ENCODE data around the gene LMX1A. TPM values are rescaled to one million over a fixed set of nuclear protein-coding genes. Genes with fewer than 3 reads are reported as not detected.

The LMX1A gene
- total and polyA plus RNA-seq, 2 of the 13 experiments (the other 11 are each of a cell fraction or from before 2014, with no cell fraction given), result 0.07 TPM; not detected in 1

- TF ChIP-seq, protein P1, sequence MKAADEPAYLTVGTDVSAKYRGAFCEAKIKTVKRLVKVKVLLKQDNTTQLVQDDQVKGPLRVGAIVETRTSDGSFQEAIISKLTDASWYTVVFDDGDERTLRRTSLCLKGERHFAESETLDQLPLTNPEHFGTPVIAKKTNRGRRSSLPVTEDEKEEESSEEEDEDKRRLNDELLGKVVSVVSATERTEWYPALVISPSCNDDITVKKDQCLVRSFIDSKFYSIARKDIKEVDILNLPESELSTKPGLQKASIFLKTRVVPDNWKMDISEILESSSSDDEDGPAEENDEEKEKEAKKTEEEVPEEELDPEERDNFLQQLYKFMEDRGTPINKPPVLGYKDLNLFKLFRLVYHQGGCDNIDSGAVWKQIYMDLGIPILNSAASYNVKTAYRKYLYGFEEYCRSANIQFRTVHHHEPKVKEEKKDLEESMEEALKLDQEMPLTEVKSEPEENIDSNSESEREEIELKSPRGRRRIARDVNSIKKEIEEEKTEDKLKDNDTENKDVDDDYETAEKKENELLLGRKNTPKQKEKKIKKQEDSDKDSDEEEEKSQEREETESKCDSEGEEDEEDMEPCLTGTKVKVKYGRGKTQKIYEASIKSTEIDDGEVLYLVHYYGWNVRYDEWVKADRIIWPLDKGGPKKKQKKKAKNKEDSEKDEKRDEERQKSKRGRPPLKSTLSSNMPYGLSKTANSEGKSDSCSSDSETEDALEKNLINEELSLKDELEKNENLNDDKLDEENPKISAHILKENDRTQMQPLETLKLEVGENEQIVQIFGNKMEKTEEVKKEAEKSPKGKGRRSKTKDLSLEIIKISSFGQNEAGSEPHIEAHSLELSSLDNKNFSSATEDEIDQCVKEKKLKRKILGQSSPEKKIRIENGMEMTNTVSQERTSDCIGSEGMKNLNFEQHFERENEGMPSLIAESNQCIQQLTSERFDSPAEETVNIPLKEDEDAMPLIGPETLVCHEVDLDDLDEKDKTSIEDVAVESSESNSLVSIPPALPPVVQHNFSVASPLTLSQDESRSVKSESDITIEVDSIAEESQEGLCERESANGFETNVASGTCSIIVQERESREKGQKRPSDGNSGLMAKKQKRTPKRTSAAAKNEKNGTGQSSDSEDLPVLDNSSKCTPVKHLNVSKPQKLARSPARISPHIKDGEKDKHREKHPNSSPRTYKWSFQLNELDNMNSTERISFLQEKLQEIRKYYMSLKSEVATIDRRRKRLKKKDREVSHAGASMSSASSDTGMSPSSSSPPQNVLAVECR (CRISPR knock-in tag; IDR thresholded peaks at IDR 0.05; ENCODE audit: borderline replicate concordance), result no peak
- no peak for TF ChIP-seq POLR2A (IDR thresholded peaks at IDR 0.05; ENCODE audit: insufficient read depth in 1 of 2, low read depth in 2 of 2, low read length in 2 of 2)
- no peak for TF ChIP-seq TCF7L2 (IDR thresholded peaks at IDR 0.05; ENCODE audit: low read depth, low read length)
- no peak for TF ChIP-seq RELA (CRISPR knock-in tag; IDR thresholded peaks at IDR 0.05)
- TF ChIP-seq PPARG (CRISPR knock-in tag; conservative IDR thresholded peaks at IDR 0.05), result no peak
- no peak for TF ChIP-seq KMT2B (CRISPR knock-in tag; IDR thresholded peaks at IDR 0.05)
- TF ChIP-seq, protein P2, sequence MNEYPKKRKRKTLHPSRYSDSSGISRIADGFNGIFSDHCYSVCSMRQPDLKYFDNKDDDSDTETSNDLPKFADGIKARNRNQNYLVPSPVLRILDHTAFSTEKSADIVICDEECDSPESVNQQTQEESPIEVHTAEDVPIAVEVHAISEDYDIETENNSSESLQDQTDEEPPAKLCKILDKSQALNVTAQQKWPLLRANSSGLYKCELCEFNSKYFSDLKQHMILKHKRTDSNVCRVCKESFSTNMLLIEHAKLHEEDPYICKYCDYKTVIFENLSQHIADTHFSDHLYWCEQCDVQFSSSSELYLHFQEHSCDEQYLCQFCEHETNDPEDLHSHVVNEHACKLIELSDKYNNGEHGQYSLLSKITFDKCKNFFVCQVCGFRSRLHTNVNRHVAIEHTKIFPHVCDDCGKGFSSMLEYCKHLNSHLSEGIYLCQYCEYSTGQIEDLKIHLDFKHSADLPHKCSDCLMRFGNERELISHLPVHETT (CRISPR knock-in tag; conservative IDR thresholded peaks at IDR 0.05), result no peak
- no peak for TF ChIP-seq ZNF33B (CRISPR knock-in tag; IDR thresholded peaks at IDR 0.05)
- TF ChIP-seq, protein P3, sequence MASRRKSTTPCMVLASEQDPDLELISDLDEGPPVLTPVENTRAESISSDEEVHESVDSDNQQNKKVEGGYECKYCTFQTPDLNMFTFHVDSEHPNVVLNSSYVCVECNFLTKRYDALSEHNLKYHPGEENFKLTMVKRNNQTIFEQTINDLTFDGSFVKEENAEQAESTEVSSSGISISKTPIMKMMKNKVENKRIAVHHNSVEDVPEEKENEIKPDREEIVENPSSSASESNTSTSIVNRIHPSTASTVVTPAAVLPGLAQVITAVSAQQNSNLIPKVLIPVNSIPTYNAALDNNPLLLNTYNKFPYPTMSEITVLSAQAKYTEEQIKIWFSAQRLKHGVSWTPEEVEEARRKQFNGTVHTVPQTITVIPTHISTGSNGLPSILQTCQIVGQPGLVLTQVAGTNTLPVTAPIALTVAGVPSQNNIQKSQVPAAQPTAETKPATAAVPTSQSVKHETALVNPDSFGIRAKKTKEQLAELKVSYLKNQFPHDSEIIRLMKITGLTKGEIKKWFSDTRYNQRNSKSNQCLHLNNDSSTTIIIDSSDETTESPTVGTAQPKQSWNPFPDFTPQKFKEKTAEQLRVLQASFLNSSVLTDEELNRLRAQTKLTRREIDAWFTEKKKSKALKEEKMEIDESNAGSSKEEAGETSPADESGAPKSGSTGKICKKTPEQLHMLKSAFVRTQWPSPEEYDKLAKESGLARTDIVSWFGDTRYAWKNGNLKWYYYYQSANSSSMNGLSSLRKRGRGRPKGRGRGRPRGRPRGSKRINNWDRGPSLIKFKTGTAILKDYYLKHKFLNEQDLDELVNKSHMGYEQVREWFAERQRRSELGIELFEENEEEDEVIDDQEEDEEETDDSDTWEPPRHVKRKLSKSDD (CRISPR knock-in tag; IDR thresholded peaks at IDR 0.05; ENCODE audit: low read depth), result no peak
- no peak for TF ChIP-seq ZNF343 (CRISPR knock-in tag; IDR thresholded peaks at IDR 0.05)
- TF ChIP-seq, protein P4, sequence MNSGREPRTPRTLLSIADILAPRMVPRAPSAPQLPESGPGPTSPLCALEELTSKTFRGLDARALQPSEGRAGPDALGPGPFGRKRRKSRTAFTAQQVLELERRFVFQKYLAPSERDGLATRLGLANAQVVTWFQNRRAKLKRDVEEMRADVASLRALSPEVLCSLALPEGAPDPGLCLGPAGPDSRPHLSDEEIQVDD (CRISPR knock-in tag; IDR thresholded peaks at IDR 0.05; ENCODE audit: borderline replicate concordance), result no peak
- TF ChIP-seq, protein P5, sequence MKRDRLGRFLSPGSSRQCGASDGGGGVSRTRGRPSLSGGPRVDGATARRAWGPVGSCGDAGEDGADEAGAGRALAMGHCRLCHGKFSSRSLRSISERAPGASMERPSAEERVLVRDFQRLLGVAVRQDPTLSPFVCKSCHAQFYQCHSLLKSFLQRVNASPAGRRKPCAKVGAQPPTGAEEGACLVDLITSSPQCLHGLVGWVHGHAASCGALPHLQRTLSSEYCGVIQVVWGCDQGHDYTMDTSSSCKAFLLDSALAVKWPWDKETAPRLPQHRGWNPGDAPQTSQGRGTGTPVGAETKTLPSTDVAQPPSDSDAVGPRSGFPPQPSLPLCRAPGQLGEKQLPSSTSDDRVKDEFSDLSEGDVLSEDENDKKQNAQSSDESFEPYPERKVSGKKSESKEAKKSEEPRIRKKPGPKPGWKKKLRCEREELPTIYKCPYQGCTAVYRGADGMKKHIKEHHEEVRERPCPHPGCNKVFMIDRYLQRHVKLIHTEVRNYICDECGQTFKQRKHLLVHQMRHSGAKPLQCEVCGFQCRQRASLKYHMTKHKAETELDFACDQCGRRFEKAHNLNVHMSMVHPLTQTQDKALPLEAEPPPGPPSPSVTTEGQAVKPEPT (CRISPR knock-in tag; IDR thresholded peaks at IDR 0.05; ENCODE audit: low read depth), result no peak
- no peak for TF ChIP-seq ZFP36L2 (CRISPR knock-in tag; IDR thresholded peaks at IDR 0.05)
- no peak for TF ChIP-seq ZFP36 (IDR thresholded peaks at IDR 0.05; ENCODE audit: borderline replicate concordance, low read depth, low read length, partially characterized antibody)
- no peak for TF ChIP-seq MTA3 (CRISPR knock-in tag; IDR thresholded peaks at IDR 0.05)
- no peak for TF ChIP-seq ZNF7 (CRISPR knock-in tag; IDR thresholded peaks at IDR 0.05)
- TF ChIP-seq FLYWCH1 (CRISPR knock-in tag; IDR thresholded peaks at IDR 0.05), result no peak
- no peak for TF ChIP-seq NAIF1 (CRISPR knock-in tag; IDR thresholded peaks at IDR 0.05; ENCODE audit: borderline replicate concordance)
Observed at GRCh38 chr1:165403835-165404482, 47.4 kb upstream of the LMX1A start (continued).
